Renal cortex interstitium (tissue), 11 donors: ENCODE measurements around the gene CFAP70. TPM values are rescaled to one million over a fixed set of nuclear protein-coding genes. Genes with fewer than 3 reads are reported as not detected.
"Not testable (repeated sequence)": the region's sequence is repeated elsewhere in the genome, so short reads cannot be mapped to it uniquely, and the experiment has no call there.

Experiments
- DNase-seq, 11 donors: peaks; one replicate each; pipeline ENCODE4 v3.0.0-alpha.2; 2013; ENCODE audit warnings: low read depth in 9 of 11, low spot score in 4 of 11; ENCODE audit errors: extremely low read depth in 1 of 11
- polyA plus RNA-seq, 3 donors: library from polyadenylated mRNA; unstranded; fragments of 120-200 nt; gene quantifications; one replicate each; pipeline ENCODE4 v1.2.1, GENCODE V29; 2013; ENCODE audit not compliant: insufficient read length in 3 of 3

Gene CFAP70
- polyA plus RNA-seq, 3 donors: 11.9 to 22.8 (median 16.7) TPM

GRCh38 chr10:73357166-73357565 lies 1.5 kb downstream of the CFAP70 start:
- DNase-seq: no peak

- DNase-seq: no peak
These were observed 14.4 kb downstream of the CFAP70 start for GRCh38 chr10:73344269-73344668.

DNA sequence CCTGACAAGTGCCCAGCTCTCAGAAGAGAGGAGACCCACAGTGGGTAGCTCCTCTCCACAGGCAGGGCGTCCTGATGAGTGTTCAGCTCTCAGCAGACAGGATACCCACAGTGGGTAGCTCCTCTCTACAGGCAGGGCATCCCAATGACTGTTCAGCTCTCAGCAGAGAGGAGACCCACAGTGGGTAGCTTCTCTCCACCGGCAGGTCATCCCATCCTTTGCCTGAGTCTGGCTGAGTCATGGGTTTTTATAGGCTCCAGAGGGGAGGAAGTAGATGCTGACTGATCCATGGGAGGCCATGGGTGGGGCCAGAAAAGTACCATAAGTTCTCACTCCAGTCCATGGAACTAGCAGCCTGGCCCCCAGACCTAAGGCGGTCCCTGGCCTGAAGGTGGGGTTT lies 18.5 kb downstream of the CFAP70 start:
- DNase-seq: no peak

DNA sequence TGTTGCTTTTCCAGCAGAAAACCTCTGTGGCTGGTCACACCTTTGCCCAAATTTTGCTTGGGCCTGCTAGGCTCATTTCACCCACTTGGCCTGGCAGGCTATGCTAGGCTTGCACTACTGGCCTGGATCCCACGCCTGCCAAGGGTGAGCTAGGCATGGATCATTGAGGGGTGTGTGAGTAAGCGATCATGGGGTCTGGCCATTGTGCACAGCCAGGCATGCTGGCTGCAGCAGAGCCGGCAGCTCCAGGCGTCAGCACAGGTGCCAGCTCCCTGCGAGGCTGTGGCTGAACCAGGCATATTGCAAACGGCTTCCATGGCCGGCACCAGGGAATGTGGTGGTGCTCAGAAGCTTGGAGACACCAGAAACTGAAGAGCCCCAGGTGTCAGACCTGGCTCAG lies 19.2 kb downstream of the CFAP70 start:
- DNase-seq: no peak

GRCh38 chr10:73338801-73339368 lies 19.8 kb downstream of the CFAP70 start:
- no peak for DNase-seq

GRCh38 chr10:73333202-73333601 lies 25.5 kb downstream of the CFAP70 start:
- no peak for DNase-seq

DNA sequence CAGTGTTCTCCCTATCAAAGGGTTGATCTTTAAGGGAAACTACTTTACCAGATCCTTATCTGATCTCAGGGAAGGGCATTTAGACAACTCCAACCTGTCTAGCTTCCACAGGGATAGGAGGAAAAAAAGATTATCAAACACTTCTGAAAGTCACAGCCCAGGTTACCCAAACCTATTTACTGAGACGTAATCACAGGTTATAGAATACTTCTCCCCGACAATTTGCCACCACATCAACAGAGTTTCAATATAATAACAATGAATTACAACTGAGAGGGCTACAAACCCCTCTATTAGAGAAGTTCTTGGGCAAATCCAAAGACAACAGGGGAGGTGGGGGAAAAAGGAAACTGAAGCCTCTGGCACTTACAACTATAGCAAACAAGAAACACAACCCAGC lies 26.3 kb downstream of the CFAP70 start:
- no peak for DNase-seq

DNA sequence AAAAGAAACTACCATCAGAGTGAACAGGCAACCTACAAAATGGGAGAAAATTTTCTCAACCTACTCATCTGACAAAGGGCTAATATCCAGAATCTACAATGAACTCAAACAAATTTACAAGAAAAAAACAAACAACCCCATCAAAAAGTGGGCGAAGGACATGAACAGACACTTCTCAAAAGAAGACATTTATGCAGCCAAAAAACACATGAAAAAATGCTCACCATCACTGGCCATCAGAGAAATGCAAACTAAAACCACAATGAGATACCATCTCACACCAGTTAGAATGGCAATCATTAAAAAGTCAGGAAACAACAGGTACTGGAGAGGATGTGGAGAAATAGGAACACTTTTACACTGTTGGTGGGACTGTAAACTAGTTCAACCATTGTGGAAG lies 30.1 kb downstream of the CFAP70 start:
- not testable (repeated sequence) for DNase-seq

DNA sequence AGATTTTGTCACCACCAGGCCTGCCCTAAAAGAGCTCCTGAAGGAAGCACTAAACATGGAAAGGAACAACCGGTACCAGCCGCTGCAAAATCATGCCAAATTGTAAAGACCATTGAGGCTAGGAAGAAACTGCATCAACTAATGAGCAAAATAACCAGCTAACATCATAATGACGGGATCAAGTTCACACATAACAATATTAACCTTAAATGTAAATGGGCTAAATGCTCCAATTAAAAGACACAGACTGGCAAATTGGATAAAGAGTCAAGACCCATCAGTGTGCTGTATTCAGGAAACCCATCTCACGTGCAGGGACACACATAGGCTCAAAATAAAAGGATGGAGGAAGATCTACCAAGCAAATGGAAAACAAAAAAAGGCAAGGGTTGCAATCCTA lies 33.4 kb downstream of the CFAP70 start:
- not testable (repeated sequence) for DNase-seq

- not testable (repeated sequence) for DNase-seq
These were observed 35.1 kb downstream of the CFAP70 start for GRCh38 chr10:73323582-73323981.

DNA sequence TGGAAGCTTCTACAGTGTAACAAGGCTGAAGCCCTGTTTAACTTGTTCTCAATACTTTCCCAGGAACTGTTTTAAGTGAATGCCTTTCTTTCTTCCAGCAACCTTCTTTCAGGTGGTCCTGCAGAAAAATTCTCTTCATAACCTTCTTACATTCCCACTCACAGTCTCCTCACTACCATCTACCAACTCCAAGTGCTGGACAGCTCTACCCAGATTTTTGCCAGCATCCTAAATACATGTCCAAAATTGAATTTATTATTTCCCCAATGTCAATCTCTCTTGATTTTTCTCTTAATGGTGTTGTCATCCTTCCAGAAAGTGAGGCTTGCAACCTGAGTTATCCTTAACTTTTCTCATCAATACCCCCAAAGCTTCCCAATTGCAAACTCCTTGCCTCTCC lies 48.2 kb downstream of the CFAP70 start:
- no peak for DNase-seq

- DNase-seq: no peak
These were observed 51.4 kb downstream of the CFAP70 start for GRCh38 chr10:73307203-73307800.

DNA sequence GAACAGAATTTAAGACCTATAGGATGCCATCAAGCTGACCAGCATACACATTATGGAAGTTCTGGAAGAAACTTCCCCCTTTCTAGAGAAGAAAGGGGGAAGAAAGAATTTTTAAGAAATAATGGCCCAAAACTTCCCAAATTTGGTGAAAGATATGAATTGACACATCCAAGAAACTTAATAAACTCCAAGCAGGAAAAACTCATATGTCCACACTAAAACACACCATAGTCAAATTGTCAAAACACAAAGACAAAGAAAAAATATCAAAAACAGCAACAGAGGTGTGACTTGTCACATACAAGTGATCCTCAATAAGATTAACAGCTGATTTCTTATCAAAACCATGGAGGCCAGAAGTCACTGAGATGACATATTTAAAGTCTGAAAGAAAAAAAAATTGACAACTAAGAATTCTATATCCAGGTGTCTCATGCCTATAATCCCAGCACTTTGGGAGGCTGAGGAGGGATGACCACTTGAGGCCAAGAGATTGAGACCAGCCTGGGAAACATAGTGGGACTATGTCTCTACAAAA lies 52.4 kb downstream of the CFAP70 start:
- no peak for DNase-seq

GRCh38 chr10:73296946-73297345 lies 61.7 kb downstream of the CFAP70 start:
- DNase-seq: no peak

- no peak for DNase-seq
These were observed 65.2 kb downstream of the CFAP70 start for GRCh38 chr10:73293461-73293860.

GRCh38 chr10:73289958-73290357 lies 68.7 kb downstream of the CFAP70 start:
- no peak for DNase-seq

GRCh38 chr10:73287441-73287840 lies 71.2 kb downstream of the CFAP70 start:
- DNase-seq: no peak

DNA sequence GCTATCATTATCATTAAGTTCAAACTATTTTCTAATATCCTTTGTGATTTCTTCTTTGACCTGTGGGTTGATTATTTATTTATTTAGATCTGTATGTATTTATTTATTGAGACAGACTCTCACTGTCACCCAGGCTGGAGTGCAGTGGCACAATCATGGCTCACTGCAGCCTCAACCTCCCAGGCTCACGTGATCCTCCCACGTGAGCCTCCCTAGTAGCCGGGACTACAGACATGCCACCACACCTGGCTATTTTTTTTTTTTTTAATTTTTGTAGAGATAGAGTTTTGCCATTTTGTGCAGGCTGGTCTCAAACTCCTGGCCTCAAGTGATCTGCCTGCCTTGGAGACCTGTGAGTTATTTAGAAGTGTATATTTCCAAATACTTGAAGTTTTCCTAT lies 77.6 kb downstream of the CFAP70 start:
- no peak for DNase-seq

DNA sequence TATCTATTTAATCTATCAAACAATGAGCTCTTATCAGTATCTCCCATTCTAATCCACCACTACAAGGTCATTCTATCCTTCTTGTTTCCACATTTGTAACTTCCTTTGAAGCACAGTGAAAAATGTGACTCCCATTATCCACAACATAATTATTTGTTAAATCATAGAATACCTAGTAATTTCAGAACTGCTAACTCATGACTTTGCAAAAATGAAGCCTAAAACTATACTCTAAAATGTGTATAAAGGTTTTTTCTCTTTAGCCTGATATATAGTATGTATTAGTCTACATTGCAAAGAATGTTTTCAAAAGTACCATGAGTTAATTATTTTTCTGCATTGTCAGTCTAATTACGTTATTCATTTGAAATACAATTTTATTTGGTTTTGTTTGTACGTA lies 94.2 kb downstream of the CFAP70 start:
- DNase-seq: no peak

DNA sequence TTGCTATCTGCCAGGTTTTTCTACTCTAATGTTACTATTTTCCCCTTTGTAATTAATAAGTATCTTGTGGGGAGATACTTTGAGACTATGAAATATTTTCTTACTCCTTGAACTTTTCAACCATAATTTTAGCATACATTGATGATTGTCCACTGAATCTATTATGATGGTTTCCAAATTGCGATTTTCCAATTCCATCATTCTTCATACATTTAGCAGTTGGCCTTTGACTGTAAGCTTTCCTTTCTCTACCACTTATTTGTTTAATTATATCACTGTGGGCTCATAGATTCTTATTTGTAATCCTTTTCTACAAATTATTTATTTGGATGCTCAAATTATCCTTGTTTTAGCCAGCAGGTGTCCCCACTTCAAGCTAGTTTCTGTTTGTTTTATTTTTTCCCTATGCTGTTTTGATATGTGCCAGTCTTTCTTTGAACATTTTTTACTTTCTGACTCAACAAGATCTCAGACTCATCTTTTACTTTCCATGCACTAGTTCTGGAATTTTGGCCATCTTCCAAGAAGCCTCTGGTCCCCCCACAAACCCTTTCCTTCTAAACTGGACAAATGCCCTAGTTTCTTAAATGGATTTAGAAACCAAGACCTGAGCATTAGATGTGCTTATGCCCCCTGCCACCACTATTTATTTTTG lies 94.8 kb downstream of the CFAP70 start:
- no peak for DNase-seq
